Liver (tissue), 3 donors: Measurements from ENCODE around the gene KCNK17.

ENCODE experiments used
- HNF4G ChIP-seq: IDR thresholded peaks from 2 replicates; pipeline ENCODE4 v1.6.1; 2016; ENCODE audit warnings: antibody characterized with exemption
- SP1 ChIP-seq: IDR thresholded peaks from 2 replicates; pipeline ENCODE4 v1.6.1; 2018; ENCODE audit warnings: antibody characterized with exemption, mild to moderate bottlenecking
- YY1 ChIP-seq: IDR thresholded peaks from 2 replicates; pipeline ENCODE4 v1.6.1; 2016; ENCODE audit warnings: antibody characterized with exemption, mild to moderate bottlenecking
- TF ChIP-seq, protein P1 (sequence below): fragments of 150-350 bp; IDR thresholded peaks from 2 replicates; pipeline ENCODE4 v1.5.1; 2017; ENCODE audit warnings: improper control_type of control experiment, low read depth, low read length; ENCODE audit not compliant: missing input control
- donor health status: healthy.
- donor health status: healthy.

DNA sequence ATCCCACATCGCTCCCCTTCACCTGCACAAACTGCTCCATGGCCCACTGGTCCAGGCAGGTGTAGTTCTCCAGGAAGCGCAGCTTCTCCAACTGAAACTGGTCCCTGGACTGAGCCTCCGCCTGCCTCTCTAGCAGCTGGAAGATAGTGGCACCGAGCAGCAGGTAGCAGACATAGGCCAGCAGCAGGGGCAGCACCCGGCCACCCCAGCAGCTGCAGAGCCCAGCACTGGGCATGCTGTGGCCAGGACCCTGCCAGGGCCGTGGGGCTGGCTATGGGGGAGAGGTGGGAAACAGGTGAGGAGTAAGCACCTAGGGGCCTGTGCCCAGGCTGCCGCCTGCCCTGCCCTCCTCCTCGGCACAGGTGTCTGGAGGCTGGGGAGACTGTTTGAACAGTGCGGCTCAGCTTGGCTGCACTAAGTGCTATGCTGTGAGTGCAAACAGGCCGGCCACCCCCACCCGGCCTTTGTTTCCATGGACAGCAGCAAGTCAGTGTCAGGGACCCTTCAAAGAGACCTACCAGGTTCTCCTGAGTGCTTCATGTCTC lies 8.2 kb upstream of the KCNK17 start, which contains the start of gene KCNK16:
- TF ChIP-seq, protein P1, sequence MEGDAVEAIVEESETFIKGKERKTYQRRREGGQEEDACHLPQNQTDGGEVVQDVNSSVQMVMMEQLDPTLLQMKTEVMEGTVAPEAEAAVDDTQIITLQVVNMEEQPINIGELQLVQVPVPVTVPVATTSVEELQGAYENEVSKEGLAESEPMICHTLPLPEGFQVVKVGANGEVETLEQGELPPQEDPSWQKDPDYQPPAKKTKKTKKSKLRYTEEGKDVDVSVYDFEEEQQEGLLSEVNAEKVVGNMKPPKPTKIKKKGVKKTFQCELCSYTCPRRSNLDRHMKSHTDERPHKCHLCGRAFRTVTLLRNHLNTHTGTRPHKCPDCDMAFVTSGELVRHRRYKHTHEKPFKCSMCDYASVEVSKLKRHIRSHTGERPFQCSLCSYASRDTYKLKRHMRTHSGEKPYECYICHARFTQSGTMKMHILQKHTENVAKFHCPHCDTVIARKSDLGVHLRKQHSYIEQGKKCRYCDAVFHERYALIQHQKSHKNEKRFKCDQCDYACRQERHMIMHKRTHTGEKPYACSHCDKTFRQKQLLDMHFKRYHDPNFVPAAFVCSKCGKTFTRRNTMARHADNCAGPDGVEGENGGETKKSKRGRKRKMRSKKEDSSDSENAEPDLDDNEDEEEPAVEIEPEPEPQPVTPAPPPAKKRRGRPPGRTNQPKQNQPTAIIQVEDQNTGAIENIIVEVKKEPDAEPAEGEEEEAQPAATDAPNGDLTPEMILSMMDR = no peak
- TF ChIP-seq YY1 = no peak
- TF ChIP-seq SP1 = no peak
- no peak for TF ChIP-seq HNF4G
